Kidney (tissue), 14 donors: ENCODE results near the gene SHLD2. TPM values are rescaled to one million over a fixed set of nuclear protein-coding genes. Genes with fewer than 3 reads are reported as not detected.

ENCODE experiments used
- DNase-seq, 5 donors: peaks; one replicate each; pipeline ENCODE4 v3.0.0-alpha.2; 2013 to 2020
- FAIRE-seq: peaks from 2 replicates; lab custom pipeline; 2012; peaks lifted over from hg19 to GRCh38; lab: Jason Lieb, UNC
- H3K27ac ChIP-seq, 2 donors: one replicate each; pipeline ENCODE4 v1.7.0; 2013; ENCODE audit warnings: low read depth in 2 of 2, low read length in 2 of 2, inconsistent platforms in 1 of 2
- H3K27me3 ChIP-seq: one replicate; pipeline ENCODE4 v1.7.1; 2013; ENCODE audit warnings: low read length, inconsistent platforms; ENCODE audit not compliant: control insufficient read depth, insufficient read depth
- H3K36me3 ChIP-seq, 3 donors: one replicate each; pipeline versions ENCODE4 v1.7.0 to v1.7.1; 2013; ENCODE audit warnings: low read length in 3 of 3, control low read depth in 1 of 3, inconsistent platforms in 1 of 3; ENCODE audit not compliant: insufficient read depth in 3 of 3, control insufficient read depth in 2 of 3
- H3K4me1 ChIP-seq, 3 donors: one replicate each; pipeline versions ENCODE4 v1.7.0 to v1.7.1; 2013; ENCODE audit warnings: low read length in 3 of 3, inconsistent platforms in 1 of 3, low read depth in 1 of 3; ENCODE audit not compliant: control insufficient read depth in 2 of 3, insufficient read depth in 2 of 3
- H3K4me3 ChIP-seq, 3 donors: one replicate each; pipeline versions ENCODE4 v1.7.0 to v1.8.1; 2013; ENCODE audit warnings: low read length in 3 of 3, control low read depth in 1 of 3, inconsistent platforms in 1 of 3
- H3K9ac ChIP-seq, 3 donors: one replicate each; pipeline versions ENCODE4 v1.7.0 to v1.7.1; 2013; ENCODE audit warnings: low read length in 3 of 3, control low read depth in 1 of 3, inconsistent platforms in 1 of 3
- H3K9me3 ChIP-seq, 3 donors: one replicate each; pipeline versions ENCODE4 v1.7.0 to v1.7.1; 2013; ENCODE audit warnings: low read length in 3 of 3, control low read depth in 1 of 3, inconsistent platforms in 1 of 3; ENCODE audit not compliant: control insufficient read depth in 2 of 3, insufficient read depth in 1 of 3
- intact Hi-C: fragments of 100-400 bp; cut with DNase I; formaldehyde crosslinking; loops from one replicate; pipeline ENCODE4 v1.11.1; 2022
- polyA plus RNA-seq: library from polyadenylated mRNA; stranded (reverse); fragments of 350-450 nt; fragmentation: Illumina TruSeq; extraction: RNeasy Lipid Tissue Mini Kit (QIAGEN cat#74804); gene quantifications from one replicate; pipeline ENCODE4 v1.2.3, GENCODE V29; 2014; ENCODE audit warnings: low read depth, low replicate concordance; ENCODE audit not compliant: insufficient read depth
- total RNA-seq: library from RNA; stranded (reverse); fragmentation: NEBNext Ultra II Directional; extraction: Animal tissue kit (Norgen Biotek cat#: 25700); gene quantifications from one replicate; pipeline ENCODE4 v1.2.1, GENCODE V29; 2021
- TF ChIP-seq, protein P1 (sequence below): IDR thresholded peaks from 3 replicates; pipeline ENCODE4 v1.5.1; 2012; ENCODE audit warnings: mild to moderate bottlenecking, moderate library complexity, borderline replicate concordance; ENCODE audit not compliant: insufficient read depth; ENCODE audit errors: extremely low read depth
- donor health status: control.
- donor health status: control.
- donor health status: control.
- donor health status: control.
- donor health status: control.
- donor health status: DM: yes; HTN: yes; CAD: no.
- donor health status: Normal renal cell carcinoma (clear cell type).

SHLD2 gene
- total and polyA plus RNA-seq, 2 donors from 2014 or later, result 25.9 to 36.9 TPM

DNA sequence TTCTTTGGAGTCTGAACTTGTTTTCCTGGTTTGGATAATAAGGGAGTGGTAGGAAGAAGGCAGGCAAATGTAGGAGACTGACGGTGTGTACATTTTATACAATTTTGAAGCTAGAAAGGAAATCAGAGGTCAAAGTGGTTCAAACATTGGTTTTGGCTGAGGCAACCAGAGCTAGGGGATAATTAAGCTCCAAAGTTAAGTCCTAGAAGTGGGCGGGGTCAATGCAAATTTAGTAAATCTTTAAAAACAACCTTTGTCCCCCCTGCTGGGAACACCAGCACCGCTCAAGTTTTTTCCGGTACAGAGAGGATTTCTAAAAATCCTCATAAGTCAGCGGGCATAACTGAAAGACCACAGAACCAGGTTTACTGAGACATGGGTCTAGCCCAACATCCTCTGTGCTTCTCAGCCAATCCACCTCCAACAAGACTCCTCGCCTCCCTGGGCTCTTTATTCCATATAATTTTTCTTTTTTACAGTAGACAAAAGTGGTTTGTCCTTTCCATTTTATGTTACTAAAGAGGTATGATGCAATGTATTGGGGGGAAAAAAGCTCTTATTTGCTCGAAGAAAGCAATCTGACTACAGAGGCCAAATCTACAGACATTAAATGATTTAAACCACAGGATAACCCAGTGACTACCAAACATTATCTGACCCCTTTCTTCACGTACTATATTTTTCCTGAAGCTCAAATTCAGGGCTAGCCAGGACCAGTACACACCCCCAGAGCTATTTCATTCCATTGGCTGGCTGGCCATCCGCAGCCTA is 2.0 kb upstream of the SHLD2 start:
- Histone ChIP-seq H3K9me3 (no peaks in the 10 kb centered on the region), H3K27ac (peak overlapping the region; percentile 66 to 81), H3K36me3 (no peaks in the 10 kb centered on the region), H3K4me3 (peak overlapping the region; percentile 79 to 95 (median 83)), H3K4me1 (peaks cover 4 to 23% (median 11%) of the 10 kb centered on the region in 3 donors), H3K9ac (peak overlapping the region; percentile 56 to 68 (median 62)), H3K27me3 (no peaks in the 10 kb centered on the region)
- FAIRE-seq (peak; percentile 49), DNase-seq (peak in 4 of 5 donors; percentile 30 to 70 (median 54))
- intact Hi-C loops, result no loop called here
- TF ChIP-seq, protein P1, sequence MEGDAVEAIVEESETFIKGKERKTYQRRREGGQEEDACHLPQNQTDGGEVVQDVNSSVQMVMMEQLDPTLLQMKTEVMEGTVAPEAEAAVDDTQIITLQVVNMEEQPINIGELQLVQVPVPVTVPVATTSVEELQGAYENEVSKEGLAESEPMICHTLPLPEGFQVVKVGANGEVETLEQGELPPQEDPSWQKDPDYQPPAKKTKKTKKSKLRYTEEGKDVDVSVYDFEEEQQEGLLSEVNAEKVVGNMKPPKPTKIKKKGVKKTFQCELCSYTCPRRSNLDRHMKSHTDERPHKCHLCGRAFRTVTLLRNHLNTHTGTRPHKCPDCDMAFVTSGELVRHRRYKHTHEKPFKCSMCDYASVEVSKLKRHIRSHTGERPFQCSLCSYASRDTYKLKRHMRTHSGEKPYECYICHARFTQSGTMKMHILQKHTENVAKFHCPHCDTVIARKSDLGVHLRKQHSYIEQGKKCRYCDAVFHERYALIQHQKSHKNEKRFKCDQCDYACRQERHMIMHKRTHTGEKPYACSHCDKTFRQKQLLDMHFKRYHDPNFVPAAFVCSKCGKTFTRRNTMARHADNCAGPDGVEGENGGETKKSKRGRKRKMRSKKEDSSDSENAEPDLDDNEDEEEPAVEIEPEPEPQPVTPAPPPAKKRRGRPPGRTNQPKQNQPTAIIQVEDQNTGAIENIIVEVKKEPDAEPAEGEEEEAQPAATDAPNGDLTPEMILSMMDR, result no peak

DNA sequence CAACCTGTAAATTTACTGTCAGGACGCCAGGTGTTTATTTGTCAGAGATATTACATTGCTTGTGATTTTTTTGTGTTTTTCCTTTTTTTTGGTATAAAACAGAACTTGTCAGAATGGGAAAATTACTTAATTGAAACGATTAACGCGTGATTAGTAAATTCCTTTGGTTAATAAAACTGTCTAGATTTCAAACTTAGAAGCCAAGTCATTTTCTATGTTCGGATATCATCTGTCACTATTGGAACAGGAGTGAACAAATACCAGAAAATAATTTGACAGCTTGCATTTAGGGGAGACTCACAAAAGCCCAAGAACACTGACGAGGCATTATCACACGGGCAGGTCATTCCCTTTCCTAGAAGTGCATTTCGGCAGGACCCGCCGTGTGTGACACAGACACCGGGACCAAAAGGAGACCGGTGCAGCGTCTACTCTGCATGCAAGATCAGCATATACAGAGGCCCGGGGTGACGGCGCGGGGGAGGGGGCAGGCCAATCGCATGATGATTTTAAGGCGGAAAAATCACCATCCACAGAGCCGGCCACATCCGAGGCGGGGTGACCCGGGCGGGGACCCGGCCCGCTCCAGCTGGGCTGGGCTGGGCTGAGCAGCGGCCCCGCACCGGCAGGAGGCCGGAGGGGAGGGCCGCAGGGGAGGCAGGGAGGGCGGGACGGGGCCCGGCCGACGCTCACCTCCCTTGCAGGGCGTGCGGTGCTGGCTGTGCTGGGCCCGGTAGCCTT is 1.2 kb upstream of the SHLD2 start:
- DNase-seq (peak; percentile 65 to 89 (median 74)), FAIRE-seq (no peak)
- intact Hi-C loops, result no loop called here
- Histone ChIP-seq H3K36me3 (no peaks in the 10 kb centered on the region), H3K9ac (peak overlapping the region; percentile 62 to 91 (median 68)), H3K27me3 (no peaks in the 10 kb centered on the region), H3K4me3 (peak overlapping the region; percentile 79 to 95 (median 83)), H3K4me1 (peaks cover 4 to 23% (median 11%) of the 10 kb centered on the region in 3 donors), H3K27ac (peak overlapping the region; percentile 81 to 92), H3K9me3 (no peaks in the 10 kb centered on the region)
- TF ChIP-seq, protein P1, result no peak

DNA sequence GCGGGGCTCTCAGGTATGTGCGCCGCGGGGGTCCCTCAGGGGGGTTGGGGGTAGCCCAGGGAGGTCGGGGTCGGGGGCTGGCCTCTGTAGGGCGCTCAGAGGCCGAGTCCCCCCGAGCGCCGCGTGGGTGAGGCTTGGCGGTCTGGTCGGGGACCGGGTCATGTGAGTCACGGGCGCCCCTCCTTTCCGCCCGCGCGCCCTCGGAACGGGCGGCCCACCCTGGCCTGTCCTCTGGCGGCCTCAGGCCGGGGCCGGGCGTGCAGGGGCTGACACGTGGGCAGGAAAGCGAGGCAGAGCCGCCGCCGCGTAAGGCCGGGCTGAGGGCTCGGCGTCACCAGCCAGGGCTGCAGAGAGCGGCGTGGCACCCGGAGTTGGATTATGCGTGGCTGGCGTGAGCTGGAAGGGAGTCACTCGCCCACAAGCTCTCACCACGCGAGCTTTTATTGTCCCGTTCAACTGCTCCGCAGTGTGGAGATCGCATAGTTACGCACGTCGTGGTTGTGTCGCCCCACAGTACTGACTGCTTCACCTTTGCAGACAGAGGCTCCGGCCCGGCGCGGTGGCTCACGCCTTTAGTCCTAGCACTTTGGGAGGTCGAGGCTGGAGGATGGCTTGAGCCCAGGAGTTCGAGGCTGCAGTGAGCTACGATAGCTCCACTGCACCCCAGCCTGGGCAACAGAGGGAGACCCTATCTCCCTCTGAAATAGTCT is 385 bp downstream of the SHLD2 start:
- H3K27me3 ChIP-seq, result no peaks in the 10 kb centered on the region
- DNase-seq, result peak; percentile 74 to 96 (median 86)
- no peaks in the 10 kb centered on the region for H3K36me3 ChIP-seq
- peak overlapping the region; percentile 79 to 93 (median 88) for H3K4me3 ChIP-seq
- peaks cover 4 to 10% (median 7%) of the 10 kb centered on the region in 3 donors for H3K4me1 ChIP-seq
- TF ChIP-seq, protein P1, result no peak
- intact Hi-C loops, result no loop called here
- peak overlapping the region; percentile 92 to 94 for H3K27ac ChIP-seq
- H3K9me3 ChIP-seq, result no peaks in the 10 kb centered on the region
- no peak for FAIRE-seq
- H3K9ac ChIP-seq, result peak overlapping the region; percentile 68 to 85 (median 74)
